GM19025 (cell line): ENCODE data around the gene TRRAP.
"Not testable (repeated sequence)": the region's sequence is repeated elsewhere in the genome, so short reads cannot be mapped to it uniquely, and the experiment has no call there.

Experiments
- ATAC-seq: cut with Tn5 transposase; IDR thresholded peaks from one replicate; pipeline ENCODE4 v1.9.1; 2021; ENCODE audit warnings: mild to moderate bottlenecking, low read depth, moderate library complexity; ENCODE audit not compliant: unreplicated experiment

The TRRAP gene

GRCh38 chr7:98878365-98879197 is at the start of gene TRRAP:
Gene TRRAP (plus strand): TSS chr7:98878532. CDS start chr7:98881151, 2,619 bp downstream.
- ATAC-seq, result peak; percentile 69

- ATAC-seq, result no peak
These were observed 47.3 kb upstream of the TRRAP start for GRCh38 chr7:98830972-98831548.

- no peak for ATAC-seq
These were observed 46.6 kb upstream of the TRRAP start for GRCh38 chr7:98831641-98832221.

- no peak for ATAC-seq
These were observed 45.3 kb upstream of the TRRAP start for GRCh38 chr7:98833022-98833421.

DNA sequence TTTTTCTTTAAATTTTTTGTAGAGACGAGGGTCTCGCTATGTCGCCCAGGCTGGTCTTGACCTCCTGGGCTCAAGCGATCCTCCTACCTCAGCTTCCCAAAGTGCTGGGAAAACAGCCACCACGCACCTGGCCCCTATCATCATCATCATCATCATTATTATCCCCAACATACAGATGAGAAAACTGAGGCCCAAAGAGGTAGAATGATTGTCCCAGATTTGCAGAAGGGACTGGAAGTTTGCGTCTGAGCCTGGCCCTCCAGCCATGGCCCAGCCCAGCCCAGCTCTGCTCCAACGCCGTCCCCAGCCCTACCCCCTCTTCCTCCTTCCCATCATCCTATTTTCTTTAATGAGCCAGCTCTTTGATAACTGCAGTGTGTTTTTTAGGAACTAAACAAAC is 43.4 kb upstream of the TRRAP start:
- ATAC-seq, result no peak

DNA sequence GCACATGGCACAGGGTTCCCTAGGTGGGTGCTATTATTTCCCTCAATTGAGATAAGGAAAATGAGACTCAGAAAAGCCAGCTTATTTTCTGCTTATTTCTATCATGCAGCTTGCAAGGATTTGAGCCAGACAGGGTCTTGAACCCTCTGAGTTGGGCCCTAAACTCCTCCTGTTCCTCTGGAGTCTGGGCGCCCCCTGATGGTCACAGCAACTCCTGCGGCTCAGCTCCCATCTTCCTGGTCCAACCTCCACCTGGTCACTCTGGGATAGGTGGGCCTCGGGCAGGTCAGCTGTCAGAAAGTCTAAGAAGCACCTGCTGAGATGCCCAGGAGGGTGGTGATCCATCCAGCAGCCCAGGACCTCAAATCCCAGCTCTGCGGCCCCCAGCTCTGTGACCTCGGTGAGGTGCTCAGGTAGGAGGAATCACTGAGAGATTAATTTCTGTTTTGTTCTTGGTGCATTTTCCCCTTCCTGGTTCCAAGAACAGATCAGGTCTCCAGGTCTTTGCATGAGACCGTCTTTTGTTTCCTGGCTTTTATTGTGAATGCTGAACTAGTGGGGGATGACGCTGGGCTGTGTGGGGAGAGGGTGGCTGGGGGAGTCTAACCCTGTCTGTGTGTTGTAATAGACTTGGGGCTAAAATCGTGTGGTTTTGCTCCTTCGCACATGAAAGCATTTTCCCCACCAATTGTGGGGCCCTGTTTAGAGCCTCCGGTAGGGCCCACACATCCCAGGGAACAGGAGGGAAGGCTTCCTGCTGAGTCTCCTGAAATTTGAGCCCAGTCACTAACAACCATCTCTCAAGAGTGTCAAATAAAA is 41.3 kb upstream of the TRRAP start:
- ATAC-seq, result no peak

GRCh38 chr7:98837630-98837972 is 40.7 kb upstream of the TRRAP start:
- ATAC-seq, result no peak

DNA sequence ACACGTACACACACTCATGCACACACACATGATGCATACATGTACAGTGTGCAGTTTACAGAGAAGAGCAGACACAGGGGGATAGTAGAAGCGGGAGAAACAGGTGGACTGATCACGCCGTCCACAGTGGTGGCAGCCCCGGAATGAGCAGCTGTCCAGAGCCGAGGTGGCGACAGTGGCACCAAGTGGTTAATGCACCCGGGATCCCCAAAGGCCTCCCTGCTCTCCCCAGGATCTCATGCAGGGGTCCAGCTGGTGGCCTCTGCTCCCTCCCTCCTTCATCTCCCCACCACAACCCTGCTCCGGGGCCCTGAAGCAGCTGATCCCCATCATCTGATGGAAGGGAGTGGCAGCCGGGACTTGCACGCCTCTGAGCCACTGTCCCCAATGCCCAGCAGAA is 38.2 kb upstream of the TRRAP start:
- ATAC-seq, result no peak

GRCh38 chr7:98840722-98841121 is 37.6 kb upstream of the TRRAP start:
- no peak for ATAC-seq

DNA sequence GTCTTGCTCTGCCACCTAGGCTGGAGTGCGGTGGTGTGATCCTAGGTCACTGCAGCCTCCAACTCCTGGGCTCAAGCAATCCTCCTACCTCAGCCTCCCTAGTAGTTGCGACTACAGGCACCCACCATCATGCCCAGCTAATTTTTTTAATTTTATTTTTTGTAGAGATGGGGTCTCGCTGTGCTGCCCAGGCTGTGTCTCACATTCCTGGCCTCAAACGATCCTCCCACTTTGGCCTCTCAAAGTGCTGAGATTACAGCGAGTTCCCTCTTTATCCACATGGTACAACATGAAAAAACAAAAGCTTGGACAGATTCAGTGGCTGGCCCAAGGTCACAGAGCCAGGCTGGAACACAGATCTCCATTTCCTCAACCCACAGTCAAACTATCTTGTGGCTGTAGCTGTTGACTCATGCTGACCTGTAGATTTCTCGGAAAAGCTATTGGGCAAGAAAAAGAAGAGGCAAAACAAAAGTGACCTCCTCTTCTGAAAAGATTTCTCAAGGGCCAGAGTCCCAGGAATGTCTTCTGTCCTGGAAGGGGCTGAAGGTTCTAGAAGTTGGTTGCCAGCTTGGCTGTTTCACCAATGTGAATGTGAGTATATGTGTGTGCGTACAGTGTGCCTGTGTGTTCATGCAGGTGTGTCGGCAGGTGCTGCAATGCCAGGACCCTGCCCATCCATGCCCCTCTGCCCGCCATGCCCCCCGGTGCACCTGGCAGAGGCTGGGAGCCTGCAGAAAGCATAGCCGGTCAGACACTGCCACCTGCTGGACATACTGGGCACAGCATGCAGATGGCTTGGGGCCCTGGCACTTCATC is 36.9 kb upstream of the TRRAP start:
- no peak for ATAC-seq

DNA sequence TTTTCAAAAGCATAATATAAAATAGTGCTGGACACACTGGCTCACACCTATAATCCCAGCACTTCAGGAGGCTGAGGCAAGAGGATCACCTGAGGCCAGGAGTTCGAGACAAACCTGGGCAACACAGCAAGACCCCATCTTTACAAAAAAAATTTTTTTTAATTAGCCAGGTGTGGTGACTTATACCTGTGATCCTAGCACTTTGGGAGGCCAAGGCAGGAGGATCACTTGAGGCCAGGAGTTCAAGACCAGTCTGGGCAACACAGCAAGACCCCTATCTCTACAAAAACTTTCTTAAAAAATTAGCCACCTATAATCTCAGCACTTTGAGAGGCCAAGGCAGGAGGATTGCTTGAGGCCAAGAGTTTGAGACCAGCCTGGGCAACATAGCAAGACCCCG is 35.8 kb upstream of the TRRAP start:
- ATAC-seq, result not testable (repeated sequence)

DNA sequence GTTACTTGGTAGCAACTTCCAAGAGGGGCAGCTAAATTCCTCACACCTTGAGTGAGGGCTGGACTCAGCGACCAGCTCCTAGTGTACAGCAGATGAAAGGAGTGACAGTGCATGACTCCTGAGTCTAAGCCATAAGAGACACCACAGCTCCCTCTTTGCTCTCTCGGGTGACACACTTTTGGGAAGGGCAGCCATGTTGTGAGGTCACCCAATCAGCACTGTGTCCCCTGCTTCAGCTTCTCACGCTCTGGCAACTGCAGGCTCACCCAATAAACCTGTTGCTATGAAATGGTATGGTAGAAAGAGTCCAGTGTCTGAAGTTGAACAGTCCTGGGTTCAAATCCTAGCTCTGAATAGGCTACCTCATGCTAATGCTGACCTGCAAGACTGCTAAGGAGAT is 29.4 kb upstream of the TRRAP start:
- no peak for ATAC-seq

DNA sequence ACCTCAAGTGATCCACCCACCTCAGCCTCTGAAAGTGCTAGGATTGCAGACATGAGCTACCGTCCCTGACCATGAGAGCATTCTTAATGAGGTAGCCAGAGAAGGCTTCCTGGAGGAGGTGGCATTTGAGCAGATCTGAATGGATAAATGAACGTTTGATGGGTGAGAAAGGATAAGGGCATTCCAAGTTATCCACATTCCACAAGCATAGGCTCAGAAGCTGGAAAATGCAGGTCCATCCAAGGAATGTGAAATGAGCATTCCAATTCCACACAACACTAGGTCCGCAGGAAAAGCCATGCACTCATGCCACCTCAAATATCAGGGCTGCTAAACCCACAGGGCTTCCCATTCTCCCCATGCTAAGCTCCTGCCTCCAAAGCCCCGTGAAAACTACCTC is 25.5 kb upstream of the TRRAP start:
- no peak for ATAC-seq

DNA sequence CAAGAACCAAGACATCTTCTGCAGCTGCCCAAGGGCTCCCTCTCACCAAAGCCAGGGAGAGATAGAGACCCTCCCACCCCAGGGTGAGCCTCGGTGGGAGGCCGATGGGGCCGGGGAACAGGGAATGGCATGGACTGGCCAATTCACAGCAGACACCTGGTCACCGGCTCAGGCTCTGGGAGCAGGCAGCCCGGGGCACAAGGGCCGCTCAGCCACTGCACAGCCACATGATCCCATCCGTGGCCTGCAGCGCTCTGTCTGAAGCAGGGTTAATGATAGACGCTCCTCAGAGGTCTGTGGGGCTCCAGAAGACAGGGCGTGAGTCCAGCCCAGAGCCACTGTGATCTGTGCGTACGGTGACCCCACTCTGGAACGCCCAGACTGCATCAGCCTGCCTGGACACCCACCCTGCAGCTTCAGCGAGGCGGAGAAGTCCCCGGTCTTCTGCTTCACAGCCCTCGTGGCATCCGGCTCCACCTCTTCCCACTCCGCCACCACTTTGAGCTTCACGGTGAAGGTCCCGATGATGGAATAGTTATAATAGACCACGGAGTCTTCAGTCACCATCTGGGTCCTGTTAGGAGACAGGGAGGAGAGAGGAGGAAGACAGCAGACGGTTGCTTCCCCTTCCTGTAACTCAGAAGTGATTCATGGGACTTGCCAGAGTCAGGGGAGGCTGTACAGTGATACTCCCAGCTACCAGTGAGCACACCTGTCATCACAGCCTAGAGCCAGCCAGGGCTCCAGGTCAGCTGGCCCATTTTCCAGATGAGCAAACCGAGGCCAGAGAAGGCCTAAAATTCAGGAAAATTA is 22.5 kb upstream of the TRRAP start:
- no peak for ATAC-seq

DNA sequence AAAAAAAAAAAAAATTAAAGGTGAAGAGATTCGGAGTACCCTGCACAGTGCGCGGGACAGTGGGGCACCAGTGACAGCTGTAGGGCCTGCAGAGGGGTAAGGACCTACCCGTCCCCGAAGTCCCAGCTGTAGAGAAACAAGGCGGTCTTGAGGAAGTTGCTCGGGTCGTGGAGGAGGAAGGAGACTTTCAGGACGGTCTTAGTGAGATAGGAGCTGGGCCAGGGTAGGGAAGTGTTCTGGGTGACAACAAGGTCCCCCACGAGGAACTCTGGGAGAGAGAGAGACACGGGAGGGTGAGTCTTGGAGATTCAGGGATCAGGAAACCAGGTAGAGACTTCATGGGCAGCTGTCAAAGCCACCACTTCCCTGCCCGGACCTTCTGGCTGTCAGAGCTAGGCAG is 18.3 kb upstream of the TRRAP start:
- no peak for ATAC-seq

DNA sequence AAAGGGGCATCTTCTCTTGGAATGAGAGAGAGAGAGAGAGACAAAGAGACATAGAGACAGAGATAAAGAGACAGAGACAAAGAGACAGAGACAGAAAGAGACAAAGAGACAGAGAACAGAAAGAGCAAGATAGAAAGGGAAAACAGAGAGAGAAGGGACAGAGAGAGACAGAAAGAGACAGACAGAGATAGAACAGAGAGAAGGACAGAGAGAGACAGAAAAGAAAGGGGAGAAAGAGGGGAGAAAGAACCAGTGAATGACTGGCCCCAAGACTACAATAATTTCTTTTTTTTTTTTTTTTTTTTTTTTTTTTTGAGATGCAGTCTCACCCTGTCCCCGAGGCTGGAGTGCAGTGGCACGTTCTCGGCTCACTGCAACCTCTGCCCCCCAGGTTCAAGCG is 16.1 kb upstream of the TRRAP start:
- no peak for ATAC-seq

DNA sequence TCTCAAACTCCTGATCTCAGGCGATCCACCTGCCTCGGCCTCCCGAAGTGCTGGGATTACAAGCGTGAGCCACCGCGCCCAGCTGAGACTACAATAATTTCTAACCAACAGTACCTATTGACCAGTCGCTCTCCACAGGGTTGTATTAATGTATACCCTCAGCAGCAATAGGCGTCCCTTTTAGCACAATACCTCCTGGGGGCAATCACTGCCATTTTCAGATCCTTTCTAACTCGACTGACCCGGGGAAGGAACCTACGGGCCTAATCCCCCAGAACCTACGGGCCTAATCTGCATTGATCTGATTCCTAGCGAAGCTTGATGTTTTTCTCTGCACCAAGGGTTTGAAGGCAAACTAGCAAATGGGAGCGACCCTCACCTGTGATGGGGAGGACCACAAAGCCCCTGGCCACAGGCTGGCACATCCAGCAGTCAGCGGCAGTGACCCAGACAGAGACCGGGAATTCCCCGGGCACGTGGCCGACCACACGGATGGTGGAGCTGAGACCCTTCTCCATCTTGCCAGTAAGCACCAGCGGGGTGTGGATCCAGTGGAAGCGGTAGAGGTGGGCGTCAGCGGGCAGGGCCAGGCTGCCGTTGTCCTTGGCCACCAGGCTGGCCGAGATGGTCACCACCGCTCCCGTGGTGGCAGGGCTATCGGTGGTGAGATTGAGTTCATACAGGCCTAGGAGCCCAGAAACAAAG is 15.5 kb upstream of the TRRAP start:
- ATAC-seq, result no peak

- ATAC-seq, result no peak
These were observed 14.7 kb upstream of the TRRAP start for GRCh38 chr7:98863601-98864000.
